Measurements from ENCODE around the gene EPHB1. TPM values are rescaled to one million over a fixed set of nuclear protein-coding genes. Genes with fewer than 3 reads are reported as not detected.

Gene EPHB1
- polyA plus RNA-seq, 1 donor from 2014 or later = 18.7 TPM

GRCh38 chr3:135268941-135269532 lies 474.0 kb downstream of the EPHB1 start:
- no peak overlapping the region for H2AFZ ChIP-seq (ENCODE audit: low read depth, low read length)
- TF ChIP-seq EP300 (conservative IDR thresholded peaks at IDR 0.05; ENCODE audit: poor library complexity, severe bottlenecking) (no peak), EZH2 (IDR thresholded peaks at IDR 0.05; ENCODE audit: borderline replicate concordance, insufficient read depth, low read length, poor library complexity, severe bottlenecking) (no peak), TAF1 (IDR thresholded peaks at IDR 0.05; ENCODE audit: low read depth) (no peak), CTCF (IDR thresholded peaks at IDR 0.05; ENCODE audit: poor library complexity, severe bottlenecking) (no peak), RAD21 (conservative IDR thresholded peaks at IDR 0.05) (no peak), POLR2AphosphoS5 (IDR thresholded peaks at IDR 0.05) (no peak), MXI1 (conservative IDR thresholded peaks at IDR 0.05; ENCODE audit: poor library complexity, severe bottlenecking) (no peak), SMC3 (conservative IDR thresholded peaks at IDR 0.05; ENCODE audit: poor library complexity) (no peak), REST (IDR thresholded peaks at IDR 0.05; ENCODE audit: borderline replicate concordance) (no peak)
- H3K27me3 ChIP-seq (ENCODE audit: insufficient read depth, low read depth, low read length) = no peaks in the 10 kb centered on the region
- H3K9me2 ChIP-seq (ENCODE audit: insufficient read depth, low read length) = no peaks in the 10 kb centered on the region
- H3K9me3 ChIP-seq (ENCODE audit: low read length) = no peaks in the 10 kb centered on the region
- no peaks in the 10 kb centered on the region for H3K79me2 ChIP-seq (replicated peaks; ENCODE audit: insufficient read depth, low read length)
- no peak overlapping the region for H3K4me2 ChIP-seq (ENCODE audit: low read length)
- H3K27ac ChIP-seq (ENCODE audit: low read length) = peak overlapping the region; percentile 11
- H3F3A ChIP-seq (ENCODE audit: insufficient read depth, low read length, poor library complexity, severe bottlenecking) = no peaks in the 10 kb centered on the region
- H3K9ac ChIP-seq (ENCODE audit: low read length) = no peak overlapping the region
- no peaks in the 10 kb centered on the region for H4K20me1 ChIP-seq (ENCODE audit: insufficient read depth)
- no peak overlapping the region for H3K4me3 ChIP-seq (ENCODE audit: low read length)
- no peaks in the 10 kb centered on the region for H3K36me3 ChIP-seq (ENCODE audit: insufficient read depth, low read length)

DNA sequence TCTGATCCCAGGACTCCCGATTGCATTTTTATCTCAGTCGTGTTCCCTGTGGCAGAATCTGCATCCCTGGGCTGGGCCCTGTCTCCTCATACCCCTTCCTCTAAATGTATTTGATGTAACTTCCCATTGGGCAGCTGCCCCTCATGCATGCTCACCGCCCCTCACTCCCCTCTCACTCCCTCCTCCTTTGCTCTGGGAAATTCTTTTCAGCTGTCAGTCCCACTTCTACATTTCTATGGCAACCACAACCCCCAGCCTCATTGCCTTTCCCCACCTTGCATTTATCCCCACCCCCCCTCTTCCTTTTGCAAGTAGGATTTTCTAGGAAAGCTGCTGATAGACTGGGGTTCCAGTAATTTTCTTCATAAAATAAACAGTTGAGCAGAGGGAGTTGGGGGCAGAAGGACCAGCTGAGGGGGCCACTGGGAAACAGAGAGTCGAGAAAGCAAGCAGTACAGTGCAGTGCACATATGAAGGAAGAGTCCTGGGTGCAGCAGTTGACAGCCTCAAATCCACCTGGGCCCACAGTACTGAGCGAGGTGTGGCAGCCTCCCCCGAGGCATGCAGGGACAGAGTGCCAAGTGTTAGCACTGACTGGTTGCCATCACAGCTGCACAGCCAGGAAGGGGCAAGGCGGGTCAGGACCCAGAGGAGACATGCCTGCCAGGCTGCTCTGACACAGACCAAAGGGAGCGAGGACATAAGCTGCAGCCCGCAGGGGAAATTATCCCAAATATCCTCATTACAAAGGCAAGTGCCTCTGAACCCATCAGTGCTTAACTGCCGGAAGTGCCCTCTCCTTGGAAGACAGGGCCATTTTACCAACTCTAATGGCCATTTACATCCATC lies 476.3 kb downstream of the EPHB1 start:
- Histone ChIP-seq H3K9ac (ENCODE audit: low read length) (peak overlapping the region; percentile 43), H3K4me3 (ENCODE audit: low read length) (peak overlapping the region; percentile 50), H3K27ac (ENCODE audit: low read length) (peak overlapping the region; percentile 70), H3K27me3 (ENCODE audit: insufficient read depth, low read depth, low read length) (no peaks in the 10 kb centered on the region), H3F3A (ENCODE audit: insufficient read depth, low read length, poor library complexity, severe bottlenecking) (no peaks in the 10 kb centered on the region), H3K9me2 (ENCODE audit: insufficient read depth, low read length) (no peaks in the 10 kb centered on the region), H2AFZ (ENCODE audit: low read depth, low read length) (no peak overlapping the region), H3K9me3 (ENCODE audit: low read length) (no peaks in the 10 kb centered on the region), H4K20me1 (ENCODE audit: insufficient read depth) (no peaks in the 10 kb centered on the region), H3K79me2 (replicated peaks; ENCODE audit: insufficient read depth, low read length) (no peaks in the 10 kb centered on the region), H3K4me2 (ENCODE audit: low read length) (no peak overlapping the region), H3K36me3 (ENCODE audit: insufficient read depth, low read length) (no peaks in the 10 kb centered on the region)
- TF ChIP-seq RAD21 (conservative IDR thresholded peaks at IDR 0.05) (no peak), REST (IDR thresholded peaks at IDR 0.05; ENCODE audit: borderline replicate concordance) (peak; percentile 65), EZH2 (IDR thresholded peaks at IDR 0.05; ENCODE audit: borderline replicate concordance, insufficient read depth, low read length, poor library complexity, severe bottlenecking) (no peak), POLR2AphosphoS5 (IDR thresholded peaks at IDR 0.05) (no peak)
